ENCODE measurements around the gene SLC28A3.

SLC28A3 gene

DNA sequence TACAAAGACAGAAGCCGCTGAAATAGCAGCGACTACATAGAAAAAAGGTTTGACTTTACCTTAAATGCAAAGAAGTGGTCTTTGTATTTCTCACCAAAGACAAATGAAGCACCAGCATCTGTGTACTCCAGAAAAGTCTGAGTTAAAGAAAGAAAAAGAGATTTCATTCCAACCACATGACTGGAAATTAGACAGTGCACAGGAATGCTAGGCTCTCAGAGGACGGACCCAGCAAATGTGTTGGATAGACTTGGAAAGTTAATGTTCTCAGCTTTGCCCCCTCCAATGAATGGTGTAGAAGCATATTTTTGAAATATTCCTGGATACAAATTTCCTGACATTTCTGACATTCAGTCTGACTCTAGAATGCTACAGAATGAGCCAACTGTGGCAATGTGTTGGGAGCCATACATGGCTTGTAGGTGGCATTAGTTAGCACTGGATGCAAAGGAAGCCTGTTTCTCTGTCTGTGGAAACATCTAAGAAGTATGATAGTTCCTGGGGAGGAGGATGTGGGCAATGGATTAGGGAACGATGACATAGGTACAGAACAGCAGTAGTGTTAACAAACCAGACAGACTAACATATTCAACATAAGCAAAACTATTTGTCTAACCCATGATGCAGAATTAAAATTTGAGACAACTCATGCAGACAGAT, 43.3 kb downstream of the SLC28A3 start:
- no peak for DNase-seq (ENCODE audit: low spot score)

GRCh38 chr9:84296146-84296843, 44.3 kb downstream of the SLC28A3 start:
- no peak for DNase-seq (ENCODE audit: low spot score)

DNA sequence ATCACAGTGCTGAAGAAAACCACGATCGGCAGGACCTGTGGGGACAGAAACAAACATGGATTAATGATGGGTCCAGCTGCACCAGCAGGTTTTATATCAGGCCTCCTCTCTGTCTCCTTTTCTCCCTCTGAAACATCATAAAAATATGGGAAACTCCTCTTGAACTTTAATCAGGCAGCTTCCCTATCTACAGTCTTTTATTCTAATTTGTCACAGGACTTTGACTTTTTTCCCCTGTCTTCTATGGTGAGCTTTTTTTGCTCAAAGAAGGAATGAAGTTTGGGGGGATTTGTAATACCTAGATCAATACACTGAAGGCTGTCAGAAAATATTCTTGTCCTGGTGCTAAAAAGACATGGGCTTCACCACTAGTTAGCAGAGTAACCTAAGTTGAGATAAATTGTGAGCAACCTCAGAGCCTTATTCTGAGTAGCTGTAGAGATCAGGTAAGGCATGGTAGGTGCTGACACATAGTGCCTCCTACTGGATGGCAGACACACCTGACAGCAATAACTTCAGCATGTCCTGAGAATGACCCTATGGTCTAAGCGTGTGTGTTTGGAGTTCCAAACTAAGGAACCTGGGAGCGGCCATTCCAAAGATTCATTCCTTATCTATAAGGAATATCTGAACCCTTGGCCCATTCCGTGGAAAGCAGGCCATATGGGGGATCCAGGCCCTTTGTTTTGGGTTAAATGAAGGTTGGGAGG, 46.2 kb downstream of the SLC28A3 start:
- no peak for DNase-seq (ENCODE audit: low spot score)

GRCh38 chr9:84293001-84293798, 47.4 kb downstream of the SLC28A3 start:
- no peak for DNase-seq (ENCODE audit: low spot score)

GRCh38 chr9:84285381-84285780, 55.2 kb downstream of the SLC28A3 start:
- no peak for DNase-seq (ENCODE audit: low spot score)

DNA sequence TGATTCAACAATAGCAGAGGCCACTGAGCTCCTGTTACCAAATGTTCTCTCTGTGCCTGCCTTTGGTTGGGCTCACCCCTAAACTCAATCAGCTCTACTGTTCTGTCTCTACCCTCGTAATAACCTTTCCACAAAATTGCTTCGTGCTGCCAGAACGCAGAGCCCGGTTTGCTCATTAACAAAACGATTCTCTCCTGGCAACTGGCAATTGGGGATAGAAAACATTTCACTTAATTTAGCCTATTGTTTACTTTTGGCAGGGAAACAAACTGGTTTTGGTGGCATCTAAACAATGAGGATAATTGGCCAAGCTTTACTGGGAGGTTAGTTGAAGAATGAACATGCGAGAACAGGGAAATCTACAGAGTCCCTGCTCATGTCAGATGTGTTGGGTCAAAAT, 56.6 kb downstream of the SLC28A3 start:
- DNase-seq (ENCODE audit: low spot score) = no peak

GRCh38 chr9:84278130-84278529, 62.4 kb downstream of the SLC28A3 start:
- no peak for DNase-seq (ENCODE audit: low spot score)

- no peak for DNase-seq (ENCODE audit: low spot score)
These were observed 62.9 kb downstream of the SLC28A3 start for GRCh38 chr9:84277646-84278045.

DNA sequence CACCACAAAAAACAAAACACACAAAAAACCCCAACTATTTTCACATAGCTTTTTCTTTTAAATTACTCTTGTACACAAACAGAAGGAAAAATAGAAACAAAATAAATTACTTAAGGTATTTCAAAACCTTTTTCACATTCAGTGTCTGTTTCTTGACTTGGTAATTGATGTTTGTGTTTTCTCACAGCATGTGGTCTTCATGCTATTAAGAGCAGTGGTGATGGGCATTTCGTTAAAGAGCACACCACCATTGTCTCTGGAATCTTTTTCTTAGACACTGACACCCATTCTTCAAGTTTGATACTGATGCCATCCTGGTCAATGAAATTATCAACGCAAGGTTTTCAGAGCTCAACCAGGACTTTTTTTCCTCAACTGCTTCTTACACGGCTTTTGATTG, 63.8 kb downstream of the SLC28A3 start:
- DNase-seq (ENCODE audit: low spot score) = no peak

DNA sequence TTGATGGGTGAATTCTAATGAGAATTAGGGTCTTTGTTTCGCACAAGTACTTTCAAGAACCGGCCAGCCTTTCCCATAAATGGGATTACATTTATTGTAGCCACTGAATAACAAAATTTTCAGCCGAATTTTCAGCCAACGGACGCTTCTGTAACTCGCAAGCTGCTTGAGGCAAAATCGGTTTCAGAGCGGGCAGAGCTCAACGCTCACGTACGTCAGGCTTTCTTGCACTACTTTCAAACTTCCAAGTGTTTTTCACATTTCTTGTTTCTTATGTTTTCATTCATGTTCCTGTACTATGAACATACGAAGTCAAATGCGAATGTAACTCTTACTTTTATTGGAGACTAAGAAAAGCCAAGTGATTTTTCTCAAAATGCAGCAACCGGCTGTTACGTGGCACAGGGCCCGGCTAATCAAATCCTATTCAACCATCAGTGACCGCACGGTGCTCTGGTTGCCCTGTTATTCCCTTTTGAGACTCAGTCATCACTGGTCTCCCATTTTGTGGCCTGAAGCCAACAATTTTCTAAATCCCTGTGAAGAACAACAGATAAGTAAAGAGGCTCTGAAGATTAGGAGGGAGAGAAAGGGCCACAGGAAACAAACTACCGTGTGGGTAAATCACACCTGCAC, 68.5 kb downstream of the SLC28A3 start:
- DNase-seq (ENCODE audit: low spot score) = no peak

GRCh38 chr9:84271531-84271900, 69.0 kb downstream of the SLC28A3 start:
- peak; percentile 82 for DNase-seq (ENCODE audit: low spot score)

DNA sequence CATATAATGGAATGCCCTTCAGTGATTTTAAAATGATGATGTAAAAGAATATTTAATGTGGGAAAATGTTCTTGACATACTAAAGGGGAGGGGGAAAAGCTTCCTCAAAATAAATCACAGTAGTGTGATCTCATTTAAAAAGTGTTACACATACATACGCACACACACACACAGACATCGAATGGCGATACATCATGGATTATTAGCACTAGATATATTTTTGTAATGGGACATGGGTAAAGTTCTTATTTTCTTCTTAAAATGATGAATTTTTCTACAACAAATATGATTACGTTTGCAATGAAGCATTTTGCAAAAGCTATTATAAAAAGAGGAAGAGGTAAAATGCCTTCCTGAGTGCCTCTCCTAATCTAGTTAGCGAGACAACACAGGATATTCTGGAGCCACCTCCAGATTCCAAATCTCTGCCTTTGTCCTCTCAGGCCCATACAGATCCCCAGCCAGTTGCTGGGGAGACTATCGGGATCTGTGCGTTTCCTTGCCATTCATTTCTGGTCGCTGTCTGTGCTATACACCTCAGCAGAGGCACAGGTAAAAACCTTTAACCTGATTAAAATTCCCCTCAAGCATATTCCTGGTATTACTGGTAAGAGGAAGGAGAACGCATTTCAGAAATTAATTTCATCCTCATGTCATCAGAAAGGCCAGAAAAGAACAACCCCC, 69.6 kb downstream of the SLC28A3 start:
- no peak for DNase-seq (ENCODE audit: low spot score)

DNA sequence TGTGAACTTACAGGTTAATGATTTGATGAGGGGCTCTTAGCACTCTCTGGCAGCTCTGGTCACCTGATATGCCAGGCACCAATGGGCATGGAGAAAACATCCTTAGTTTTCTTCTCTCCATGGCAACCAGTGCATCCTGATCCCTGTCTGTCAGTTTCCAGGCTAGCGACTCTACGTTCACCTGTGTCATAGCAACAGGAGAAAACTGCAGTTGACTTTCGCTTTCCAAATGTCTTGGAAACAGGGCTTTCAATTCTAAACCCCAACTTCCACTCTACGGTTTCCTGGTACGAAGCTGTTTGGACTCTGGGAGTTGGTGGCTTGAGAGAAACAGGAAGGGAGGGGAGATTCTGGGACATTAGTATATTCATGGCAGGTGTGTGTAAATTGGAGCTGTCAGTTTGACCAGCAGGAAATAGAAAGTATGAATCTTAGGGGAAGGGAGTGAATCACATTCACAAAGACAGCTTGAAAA, 74.4 kb downstream of the SLC28A3 start:
- no peak for DNase-seq (ENCODE audit: low spot score)

- no peak for DNase-seq (ENCODE audit: low spot score)
These were observed 76.1 kb downstream of the SLC28A3 start for GRCh38 chr9:84264307-84265029.

DNA sequence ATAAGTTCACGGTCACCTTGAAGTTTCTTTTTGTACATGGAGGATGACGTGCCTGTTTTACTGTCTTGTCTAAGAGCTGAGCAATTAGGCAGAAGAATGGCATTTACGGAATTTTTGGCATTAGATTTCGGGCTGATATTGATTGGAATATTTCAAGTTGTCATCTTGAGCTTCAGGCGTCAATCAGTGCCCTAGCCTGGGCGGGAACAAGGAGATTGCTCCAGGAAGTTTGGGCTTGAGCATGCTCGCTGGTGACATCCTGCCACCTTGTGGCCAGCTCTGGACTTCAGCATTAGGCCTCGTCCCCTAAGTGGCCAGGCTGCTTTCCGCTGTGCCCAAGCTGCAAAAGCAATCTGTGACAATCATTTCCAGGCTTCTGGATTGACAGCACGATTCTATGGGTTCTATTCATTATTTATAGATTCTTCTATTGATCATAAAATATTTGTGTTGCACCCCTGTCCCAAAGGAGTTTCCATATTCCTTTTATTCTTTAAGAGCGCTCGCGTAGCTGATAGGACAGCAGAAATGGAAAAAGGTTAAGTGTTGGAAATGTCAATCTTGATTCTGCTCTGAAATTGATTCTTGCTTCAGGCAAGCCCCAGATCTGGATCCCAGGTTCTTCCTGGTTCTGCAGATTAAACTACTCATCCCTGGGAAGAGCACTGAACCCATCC, 79.3 kb downstream of the SLC28A3 start:
- peak; percentile 82 for DNase-seq (ENCODE audit: low spot score)

GRCh38 chr9:84258371-84258770, 82.2 kb downstream of the SLC28A3 start:
- no peak for DNase-seq (ENCODE audit: low spot score)

DNA sequence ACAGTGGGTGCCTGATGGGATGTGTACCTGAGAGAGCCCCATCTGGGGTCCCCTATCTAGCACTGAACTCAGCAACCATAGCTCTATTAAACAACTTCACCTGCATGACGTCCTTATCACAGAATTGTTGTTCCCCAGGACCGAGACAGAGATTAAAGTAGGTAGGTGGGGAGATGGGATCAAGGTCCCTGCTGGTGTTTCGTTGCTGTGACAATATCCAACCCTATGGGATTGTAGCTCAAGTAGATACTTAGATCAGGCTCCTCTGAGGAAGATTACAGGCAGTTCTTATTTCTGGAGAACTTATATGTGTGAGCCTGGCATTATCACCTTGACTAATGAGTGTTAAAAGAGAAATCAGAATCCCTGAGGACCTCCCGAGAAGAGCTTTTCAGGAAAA, 84.9 kb downstream of the SLC28A3 start:
- no peak for DNase-seq (ENCODE audit: low spot score)

GRCh38 chr9:84254972-84255371, 85.6 kb downstream of the SLC28A3 start:
- no peak for DNase-seq (ENCODE audit: low spot score)

GRCh38 chr9:84251921-84252320, 88.6 kb downstream of the SLC28A3 start:
- no peak for DNase-seq (ENCODE audit: low spot score)

- DNase-seq (ENCODE audit: low spot score) = no peak
These were observed 98.7 kb downstream of the SLC28A3 start for GRCh38 chr9:84241817-84242373.

Data from left forelimb (tissue), 1 donor.